Right lobe of liver (tissue), 6 donors: ENCODE results near the gene MXI1. TPM values are rescaled to one million over a fixed set of nuclear protein-coding genes. Genes with fewer than 3 reads are reported as not detected.
A peak's percentile ranks its signal among the peaks of the same experiment; 100 is the strongest.

ENCODE experiments used
- ATAC-seq, 4 donors: fragments of 200-7000 bp; cut with Tn5 transposase; one replicate each; pipeline ENCODE4 v1.9.1; 2020; ENCODE audit warnings: mild to moderate bottlenecking in 4 of 4, moderate library complexity in 4 of 4
- DNase-seq, 3 donors: peaks; one replicate each; pipeline ENCODE4 v3.0.0-alpha.2; 2020
- H3K27ac ChIP-seq, 3 donors: fragments of 200-600 bp; one replicate each; pipeline ENCODE4 v1.8.0; 2022
- H3K27me3 ChIP-seq, 2 donors: fragments of 200-600 bp; one replicate each; pipeline ENCODE4 v1.8.0; 2022
- H3K36me3 ChIP-seq, 4 donors: fragments of 200-600 bp; sonication (generic) in 1 of 4; one replicate each; pipeline versions ENCODE4 v1.5.1 to v1.8.0; 2017 to 2022; ENCODE audit warnings: control low read depth in 1 of 4
- H3K4me1 ChIP-seq, 4 donors: fragments of 200-600 bp; sonication (generic) in 1 of 4; one replicate each; pipeline versions ENCODE4 v1.5.1 to v1.8.0; 2017 to 2022; ENCODE audit warnings: control low read depth in 1 of 4
- H3K4me3 ChIP-seq, 3 donors: fragments of 200-600 bp; one replicate each; pipeline ENCODE4 v1.8.0; 2022
- H3K9me3 ChIP-seq, 4 donors: fragments of 200-600 bp; sonication (generic) in 1 of 4; one replicate each; pipeline versions ENCODE4 v1.5.1 to v1.8.0; 2017 to 2022; ENCODE audit warnings: control low read depth in 1 of 4
- POLR2A ChIP-seq: fragments of 450-650 bp; IDR thresholded peaks from one replicate; pipeline ENCODE4 v1.6.1; 2017; ENCODE audit warnings: antibody characterized with exemption, mild to moderate bottlenecking
- WGBS: methylation state at CpG from one replicate; pipeline ENCODE4 v1.1.6; 2018; ENCODE audit warnings: low coverage, low lambda C conversion rate; ENCODE audit not compliant: insufficient coverage; ENCODE audit errors: missing lambda C conversion rate; 5-methylcytosine and 5-hydroxymethylcytosine counted together
- intact Hi-C, 2 donors: fragments of 100-400 bp; cut with DNase I; formaldehyde crosslinking; loops; one replicate each; pipeline versions ENCODE4 v1.11.2 to v1.14.1; 2022
- total RNA-seq, 6 experiments: library from RNA; depleted of rRNA in 2 of 6; stranded (reverse); fragments of >200 nt in 2 of 6; fragmentation: NEBNext Ultra II Directional in 3 of 6; extraction: Animal tissue kit (Norgen Biotek cat#: 25700) in 3 of 6; gene quantifications; one replicate each; pipeline versions ENCODE4 v1.1.0 to v1.2.4, GENCODE V29; 2016 to 2023
- TF ChIP-seq, protein P1 (sequence below), 4 donors: fragments of 200-600 bp in 3 of 4; fragments of 450-650 bp in 1 of 4; IDR thresholded peaks; one replicate each; pipeline versions ENCODE4 v1.5.1 to v1.8.0; 2016 to 2022; ENCODE audit warnings: antibody characterized with exemption in 4 of 4, mild to moderate bottlenecking in 2 of 4
- donor health status: DM: no; HTN: yes; CAD: no.
- donor health status: DM: no; HTN: no; CAD: no.
- donor health status: DM: no; HTN: no; CAD: no.
- donor health status: DM: no; HTN: yes; CAD: no.
- donor health status: DM: no; HTN: yes; CAD: no.

The MXI1 gene
- total RNA-seq, 6 experiments from 2014 or later: 17.1 to 32.6 (median 26.5) TPM

DNA sequence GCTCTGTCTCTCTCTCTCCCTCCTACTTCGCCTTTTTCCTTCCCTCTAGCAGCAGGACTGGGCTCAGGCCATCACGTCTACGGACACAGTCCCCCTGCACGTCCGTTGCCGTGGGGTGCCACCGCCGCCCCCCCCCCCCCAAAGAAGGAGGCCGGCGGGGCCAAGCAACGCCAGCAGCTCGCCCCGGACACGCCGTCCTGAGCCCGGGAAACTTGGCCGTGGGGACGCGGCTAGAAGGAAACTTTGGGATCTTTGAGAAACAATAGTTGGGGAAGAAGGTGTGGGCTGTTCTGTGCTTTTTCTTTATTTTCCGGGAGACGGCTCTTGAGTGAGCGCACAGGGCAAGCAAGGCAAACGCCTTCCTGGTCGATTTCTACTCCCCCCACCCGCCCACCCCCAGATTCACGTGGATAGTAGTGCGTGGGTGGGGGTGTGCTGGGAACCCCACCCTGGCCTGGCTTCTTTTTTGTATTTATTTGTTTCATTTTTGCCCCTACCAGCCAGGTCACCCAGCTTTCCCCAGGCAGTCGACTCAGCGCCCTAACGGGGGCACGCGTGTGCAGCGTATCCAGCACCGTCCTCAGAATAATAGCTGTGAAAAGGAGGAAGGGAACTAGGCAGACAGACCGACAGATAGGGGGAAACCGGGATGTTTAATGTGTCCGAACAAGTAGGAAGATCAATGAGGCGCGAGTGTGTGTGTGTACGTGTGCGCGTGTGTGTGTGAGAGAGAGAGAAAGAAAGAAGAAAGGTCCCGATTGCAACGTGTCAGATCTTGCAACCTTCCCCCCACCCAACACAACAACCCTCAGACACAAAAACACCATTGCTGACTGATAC, 1.4 kb downstream of the MXI1 start:
- Histone ChIP-seq H3K9me3 (no peaks in the 10 kb centered on the region), H3K27me3 (no peaks in the 10 kb centered on the region), H3K27ac (peak overlapping the region; percentile 48 to 89 (median 63)), H3K4me3 (peak overlapping the region; percentile 61 to 75 (median 67)), H3K36me3 (no peaks in the 10 kb centered on the region), H3K4me1 (peaks cover 0 to 32% (median 0%) of the 10 kb centered on the region in 4 donors)
- DNase-seq: peak in 2 of 3 donors; percentile 49 to 57
- no peak for TF ChIP-seq POLR2A
- TF ChIP-seq, protein P1, sequence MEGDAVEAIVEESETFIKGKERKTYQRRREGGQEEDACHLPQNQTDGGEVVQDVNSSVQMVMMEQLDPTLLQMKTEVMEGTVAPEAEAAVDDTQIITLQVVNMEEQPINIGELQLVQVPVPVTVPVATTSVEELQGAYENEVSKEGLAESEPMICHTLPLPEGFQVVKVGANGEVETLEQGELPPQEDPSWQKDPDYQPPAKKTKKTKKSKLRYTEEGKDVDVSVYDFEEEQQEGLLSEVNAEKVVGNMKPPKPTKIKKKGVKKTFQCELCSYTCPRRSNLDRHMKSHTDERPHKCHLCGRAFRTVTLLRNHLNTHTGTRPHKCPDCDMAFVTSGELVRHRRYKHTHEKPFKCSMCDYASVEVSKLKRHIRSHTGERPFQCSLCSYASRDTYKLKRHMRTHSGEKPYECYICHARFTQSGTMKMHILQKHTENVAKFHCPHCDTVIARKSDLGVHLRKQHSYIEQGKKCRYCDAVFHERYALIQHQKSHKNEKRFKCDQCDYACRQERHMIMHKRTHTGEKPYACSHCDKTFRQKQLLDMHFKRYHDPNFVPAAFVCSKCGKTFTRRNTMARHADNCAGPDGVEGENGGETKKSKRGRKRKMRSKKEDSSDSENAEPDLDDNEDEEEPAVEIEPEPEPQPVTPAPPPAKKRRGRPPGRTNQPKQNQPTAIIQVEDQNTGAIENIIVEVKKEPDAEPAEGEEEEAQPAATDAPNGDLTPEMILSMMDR (IDR thresholded peaks at IDR 0.05): no peak
- ATAC-seq: peak; percentile 4 to 11 (median 10)
- intact Hi-C loops: loop anchor here in 1 of 2 donors (10.0 kb wide), 1 partner anchor 64 kb away; no protein-coding TSS in a partner anchor
- WGBS: 0% methylated on average over 29 of the region's 44 CpGs

DNA sequence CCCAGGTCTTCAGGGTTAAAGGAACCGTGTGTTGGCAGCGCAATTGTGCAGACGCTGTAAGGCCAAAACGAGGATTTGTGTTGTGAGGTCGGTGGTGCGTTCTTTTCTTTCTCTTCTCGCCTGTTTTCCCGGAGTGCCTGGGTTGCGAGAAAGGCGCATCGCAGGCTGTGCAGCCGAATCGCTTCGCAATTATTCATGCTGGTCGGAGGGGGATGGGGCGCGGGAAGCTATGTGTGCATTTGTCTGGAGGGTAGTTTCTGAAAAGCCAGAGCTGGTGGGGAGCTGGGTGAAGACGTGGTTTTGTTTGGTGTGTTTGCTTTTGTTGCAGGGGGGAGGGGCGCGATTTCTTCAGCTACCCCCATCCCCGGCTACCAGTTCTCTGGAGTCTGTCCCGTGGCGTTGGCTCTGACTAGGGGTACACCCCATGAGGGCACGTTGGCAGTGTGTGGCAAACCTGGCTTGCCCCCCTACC, 2.1 kb downstream of the MXI1 start:
- WGBS: 0% methylated on average over 15 of the region's 24 CpGs

DNA sequence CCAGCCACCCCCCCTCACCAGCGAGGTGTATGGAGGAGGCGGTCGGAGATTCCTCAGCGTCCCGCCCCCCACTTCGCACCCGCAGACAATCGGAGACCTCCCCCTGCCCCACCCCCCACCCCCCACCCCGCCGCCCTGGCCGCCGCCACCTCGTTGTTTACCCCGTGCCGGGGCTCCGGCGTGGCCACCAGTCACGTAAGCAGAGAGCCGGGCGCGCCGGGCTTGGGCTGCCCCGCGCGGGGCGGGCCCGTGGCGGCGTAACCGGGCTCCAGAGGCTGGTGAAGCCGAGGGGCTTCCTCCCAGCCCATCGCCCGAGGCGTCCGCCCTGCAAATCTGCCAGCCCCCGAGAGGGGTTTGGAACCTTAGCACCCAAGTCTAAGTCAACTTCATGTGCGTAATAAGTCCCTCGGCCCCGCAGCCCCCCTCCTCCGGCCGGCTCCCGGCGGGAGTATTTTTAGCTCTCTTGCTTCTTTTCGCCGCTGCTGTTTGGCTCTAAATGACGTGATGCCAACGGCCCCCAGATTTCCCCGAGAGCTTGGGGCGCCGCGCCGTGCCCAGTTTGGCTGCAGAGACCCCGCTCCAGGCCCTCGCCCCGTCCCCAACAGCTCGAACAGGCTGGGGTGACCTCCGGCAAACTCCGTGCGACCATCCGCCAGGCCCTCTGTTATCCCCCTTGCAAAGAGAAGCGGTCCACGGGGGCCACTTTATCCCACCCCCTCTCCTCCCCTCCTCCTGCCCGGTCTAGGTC, 2.7 kb downstream of the MXI1 start:
- Histone ChIP-seq H3K4me3 (peak overlapping the region; percentile 61 to 75 (median 67)), H3K27ac (peak overlapping the region; percentile 73 to 89 (median 80)), H3K27me3 (no peaks in the 10 kb centered on the region), H3K4me1 (peaks cover 0 to 19% (median 0%) of the 10 kb centered on the region in 4 donors), H3K36me3 (no peaks in the 10 kb centered on the region), H3K9me3 (no peaks in the 10 kb centered on the region)
- no CpG with 5 or more reads among the region's 63 CpGs for WGBS
- intact Hi-C loops: loop anchor here in 1 of 2 donors (10.0 kb wide), 1 partner anchor 65 kb away; no protein-coding TSS in a partner anchor
- ATAC-seq (peak; percentile 29 to 43 (median 39)), DNase-seq (peak; percentile 53 to 82 (median 75))
- TF ChIP-seq, protein P1 (IDR thresholded peaks at IDR 0.05): no peak
- no peak for TF ChIP-seq POLR2A

More for the DNA sequence above, 2.1 kb downstream of the MXI1 start:
- Histone ChIP-seq H3K9me3 (no peaks in the 10 kb centered on the region), H3K4me3 (peak overlapping the region; percentile 61 to 75 (median 67)), H3K36me3 (no peaks in the 10 kb centered on the region), H3K27ac (peak overlapping the region; percentile 48 to 89 (median 63)), H3K27me3 (no peaks in the 10 kb centered on the region), H3K4me1 (peaks cover 0 to 26% (median 0%) of the 10 kb centered on the region in 4 donors)
- peak in 2 of 3 donors; percentile 68 to 70 for DNase-seq
- peak; percentile 0 to 17 (median 6) for ATAC-seq
- intact Hi-C loops: loop anchor here in 1 of 2 donors (10.0 kb wide), 1 partner anchor 65 kb away; no protein-coding TSS in a partner anchor
- TF ChIP-seq, protein P1 (IDR thresholded peaks at IDR 0.05): no peak
- no peak for TF ChIP-seq POLR2A

DNA sequence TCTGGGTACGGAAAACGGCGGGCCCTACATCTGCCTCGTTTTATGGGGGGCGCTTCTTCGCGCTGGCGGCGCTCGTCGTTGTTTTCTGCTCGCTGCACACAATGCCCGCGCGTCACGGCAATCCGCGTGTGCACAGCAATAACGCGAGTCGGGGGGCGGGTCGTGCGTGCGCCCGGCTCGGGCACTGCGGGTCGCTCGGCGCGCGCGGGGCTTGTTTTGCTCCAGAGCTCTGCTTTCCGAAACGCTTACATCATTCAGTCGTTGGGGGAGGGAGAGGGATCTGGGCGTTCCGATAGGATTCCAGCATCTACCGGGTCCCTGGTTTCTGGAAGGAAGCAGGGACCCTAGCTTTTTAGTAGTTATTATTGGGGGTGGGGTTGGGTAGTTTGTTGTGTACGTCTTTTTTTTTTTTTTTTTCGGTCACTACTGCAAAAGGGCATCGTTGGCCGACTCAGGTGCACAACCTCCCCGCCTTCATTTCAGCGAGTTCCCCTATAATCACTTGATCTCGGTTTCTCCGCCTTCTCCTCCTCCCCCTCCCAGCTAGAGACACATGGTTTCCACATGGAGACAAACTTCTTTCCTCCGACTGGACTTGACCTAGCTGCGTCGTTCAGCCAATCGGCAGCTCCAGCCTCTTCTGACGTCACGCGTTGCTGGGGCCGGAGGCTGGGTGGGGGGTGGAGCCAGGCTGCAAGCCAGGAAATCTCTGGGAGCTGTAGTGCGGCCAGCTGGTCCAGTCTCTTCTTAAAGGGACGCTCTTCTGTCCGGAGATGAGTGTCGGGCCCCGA, 3.5 kb downstream of the MXI1 start:
- peak overlapping the region; percentile 61 to 75 (median 67) for H3K4me3 ChIP-seq
- TF ChIP-seq POLR2A: peak; percentile 79
- TF ChIP-seq, protein P1 (IDR thresholded peaks at IDR 0.05): no peak
- under 1% methylated on average over 20 of the region's 61 CpGs for WGBS
- no peaks in the 10 kb centered on the region for H3K27me3 ChIP-seq
- no peaks in the 10 kb centered on the region for H3K36me3 ChIP-seq
- H3K9me3 ChIP-seq: no peaks in the 10 kb centered on the region
- intact Hi-C loops: no loop called here
- ATAC-seq: peak; percentile 77 to 90 (median 86)
- H3K4me1 ChIP-seq: peaks cover 0 to 12% (median 0%) of the 10 kb centered on the region in 4 donors
- peak overlapping the region; percentile 73 to 89 (median 80) for H3K27ac ChIP-seq
- DNase-seq: peak; percentile 97 to 98 (median 98)
